ENCODE results near the gene ABTB2.

ABTB2 gene

GRCh38 chr11:34198523-34198922, 159.3 kb downstream of the ABTB2 start:
- TF ChIP-seq FOXP2 (optimal IDR thresholded peaks at IDR 0.05; ENCODE audit: borderline replicate concordance, extremely low read depth, extremely low read length, insufficient read depth) (no peak), POLR2AphosphoS5 (IDR thresholded peaks at IDR 0.05; ENCODE audit: low read depth, low read length) (no peak), REST (IDR thresholded peaks at IDR 0.05; ENCODE audit: insufficient read depth in 1 of 2, low read depth in 2 of 2, low read length in 2 of 2) (no peak), SIN3A (IDR thresholded peaks at IDR 0.05; ENCODE audit: borderline replicate concordance, insufficient read depth, low read length) (no peak), TAF1 (IDR thresholded peaks at IDR 0.05; ENCODE audit: borderline replicate concordance, insufficient read depth, low read length) (no peak)

- TF ChIP-seq TAF1 (IDR thresholded peaks at IDR 0.05; ENCODE audit: borderline replicate concordance, insufficient read depth, low read length) (no peak), SIN3A (IDR thresholded peaks at IDR 0.05; ENCODE audit: borderline replicate concordance, insufficient read depth, low read length) (no peak), POLR2AphosphoS5 (IDR thresholded peaks at IDR 0.05; ENCODE audit: low read depth, low read length) (no peak), REST (IDR thresholded peaks at IDR 0.05; ENCODE audit: insufficient read depth in 1 of 2, low read depth in 2 of 2, low read length in 2 of 2) (no peak), FOXP2 (optimal IDR thresholded peaks at IDR 0.05; ENCODE audit: borderline replicate concordance, extremely low read depth, extremely low read length, insufficient read depth) (no peak)
Observed at GRCh38 chr11:34197256-34197655, 160.6 kb downstream of the ABTB2 start.

GRCh38 chr11:34194576-34195335, 163.1 kb downstream of the ABTB2 start:
- TF ChIP-seq TAF1 (IDR thresholded peaks at IDR 0.05; ENCODE audit: borderline replicate concordance, insufficient read depth, low read length) (no peak), REST (IDR thresholded peaks at IDR 0.05; ENCODE audit: insufficient read depth in 1 of 2, low read depth in 2 of 2, low read length in 2 of 2) (no peak), FOXP2 (optimal IDR thresholded peaks at IDR 0.05; ENCODE audit: borderline replicate concordance, extremely low read depth, extremely low read length, insufficient read depth) (no peak), SIN3A (IDR thresholded peaks at IDR 0.05; ENCODE audit: borderline replicate concordance, insufficient read depth, low read length) (no peak), POLR2AphosphoS5 (IDR thresholded peaks at IDR 0.05; ENCODE audit: low read depth, low read length) (no peak)

- TF ChIP-seq REST (IDR thresholded peaks at IDR 0.05; ENCODE audit: insufficient read depth in 1 of 2, low read depth in 2 of 2, low read length in 2 of 2) (no peak), TAF1 (IDR thresholded peaks at IDR 0.05; ENCODE audit: borderline replicate concordance, insufficient read depth, low read length) (no peak), POLR2AphosphoS5 (IDR thresholded peaks at IDR 0.05; ENCODE audit: low read depth, low read length) (no peak), SIN3A (IDR thresholded peaks at IDR 0.05; ENCODE audit: borderline replicate concordance, insufficient read depth, low read length) (no peak), FOXP2 (optimal IDR thresholded peaks at IDR 0.05; ENCODE audit: borderline replicate concordance, extremely low read depth, extremely low read length, insufficient read depth) (no peak)
Observed at GRCh38 chr11:34192481-34193401, 165.1 kb downstream of the ABTB2 start.

All from PFSK-1 (cell line).